ENCODE measurements around the gene RCL1.

DNA sequence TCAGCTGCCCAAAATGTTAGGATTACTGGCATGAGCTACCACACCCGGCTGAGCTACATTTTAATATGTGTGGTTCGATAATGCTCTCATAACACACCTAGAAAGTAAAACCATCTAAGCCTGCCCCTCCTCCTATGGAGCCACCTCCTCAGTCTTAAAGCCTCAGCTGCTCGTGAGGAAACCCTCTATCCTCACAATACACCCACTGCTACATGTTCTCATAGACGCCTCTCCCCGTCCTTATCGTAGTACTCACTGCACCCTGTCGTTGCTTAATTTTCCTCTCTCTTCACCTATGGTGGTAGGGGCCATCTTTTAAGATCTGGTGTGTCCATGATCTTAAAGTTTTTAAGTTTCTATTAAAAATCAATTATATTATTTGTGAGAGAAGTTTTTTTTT, 72.9 kb downstream of the RCL1 start:
- TF ChIP-seq, protein P1, sequence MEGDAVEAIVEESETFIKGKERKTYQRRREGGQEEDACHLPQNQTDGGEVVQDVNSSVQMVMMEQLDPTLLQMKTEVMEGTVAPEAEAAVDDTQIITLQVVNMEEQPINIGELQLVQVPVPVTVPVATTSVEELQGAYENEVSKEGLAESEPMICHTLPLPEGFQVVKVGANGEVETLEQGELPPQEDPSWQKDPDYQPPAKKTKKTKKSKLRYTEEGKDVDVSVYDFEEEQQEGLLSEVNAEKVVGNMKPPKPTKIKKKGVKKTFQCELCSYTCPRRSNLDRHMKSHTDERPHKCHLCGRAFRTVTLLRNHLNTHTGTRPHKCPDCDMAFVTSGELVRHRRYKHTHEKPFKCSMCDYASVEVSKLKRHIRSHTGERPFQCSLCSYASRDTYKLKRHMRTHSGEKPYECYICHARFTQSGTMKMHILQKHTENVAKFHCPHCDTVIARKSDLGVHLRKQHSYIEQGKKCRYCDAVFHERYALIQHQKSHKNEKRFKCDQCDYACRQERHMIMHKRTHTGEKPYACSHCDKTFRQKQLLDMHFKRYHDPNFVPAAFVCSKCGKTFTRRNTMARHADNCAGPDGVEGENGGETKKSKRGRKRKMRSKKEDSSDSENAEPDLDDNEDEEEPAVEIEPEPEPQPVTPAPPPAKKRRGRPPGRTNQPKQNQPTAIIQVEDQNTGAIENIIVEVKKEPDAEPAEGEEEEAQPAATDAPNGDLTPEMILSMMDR (IDR thresholded peaks at IDR 0.05), result no peak
- TF ChIP-seq POLR2A (IDR thresholded peaks at IDR 0.05), result no peak
